GM21529 (cell line): ENCODE data around the gene TPSB2.
"Not testable (repeated sequence)": the region's sequence is repeated elsewhere in the genome, so short reads cannot be mapped to it uniquely, and the experiment has no call there.

Source experiments
- ATAC-seq: cut with Tn5 transposase; IDR thresholded peaks from one replicate; pipeline ENCODE4 v1.9.1; 2021; ENCODE audit not compliant: unreplicated experiment

TPSB2 gene

GRCh38 chr16:1230084-1230470 is at the start of gene TPSB2:
Gene TPSB2, minus strand, starts transcription at chr16:1230184. Its CDS starts 233 bp downstream, at chr16:1229951.
- ATAC-seq, result not testable (repeated sequence)

GRCh38 chr16:1279081-1279944 is 49.3 kb upstream of the TPSB2 start:
- no peak for ATAC-seq

DNA sequence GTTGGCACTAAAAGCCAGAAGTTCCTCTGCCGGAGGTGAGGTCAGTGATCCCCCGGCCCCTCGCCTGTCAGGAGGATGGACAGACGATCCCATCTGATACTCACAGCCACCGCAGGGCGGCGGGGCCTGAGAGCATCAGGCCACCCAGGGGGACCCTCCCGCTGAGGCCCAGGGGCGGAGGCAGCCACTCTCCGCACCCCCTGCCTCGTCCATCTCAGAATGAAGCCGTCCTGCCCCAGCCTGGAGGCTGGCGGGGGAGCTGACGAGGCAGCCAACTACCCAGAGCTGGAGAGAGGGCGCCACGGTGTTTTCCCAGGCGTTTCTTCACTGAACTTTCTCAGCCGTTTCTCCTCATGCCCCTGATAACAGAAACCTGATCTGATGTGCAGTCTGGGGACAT is 48.5 kb upstream of the TPSB2 start:
- no peak for ATAC-seq

- ATAC-seq, result no peak
Observed at GRCh38 chr16:1277617-1278282, 47.8 kb upstream of the TPSB2 start.

DNA sequence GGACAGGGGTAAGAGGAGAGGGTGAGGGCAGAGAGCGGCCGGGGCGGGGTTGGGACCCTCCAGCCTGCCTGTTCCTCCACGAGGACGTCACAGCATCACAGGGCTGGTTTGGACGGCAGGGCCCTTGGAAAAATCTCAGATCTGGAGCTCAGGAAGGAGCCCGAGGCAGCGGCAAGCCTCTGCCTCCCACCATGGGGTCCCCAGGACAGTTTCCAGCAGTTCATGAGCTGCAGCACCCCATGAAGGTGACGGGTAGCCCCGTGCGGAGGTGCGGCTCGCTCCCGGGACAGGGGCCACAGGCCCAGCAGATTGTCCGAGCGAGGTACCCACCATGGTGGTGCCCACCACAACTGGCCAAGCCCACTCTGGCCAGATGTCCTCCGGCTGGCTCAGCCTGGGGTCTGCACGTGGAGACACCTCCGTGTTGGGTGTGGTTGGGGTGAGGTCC is 47.2 kb upstream of the TPSB2 start:
- no peak for ATAC-seq

- ATAC-seq, result no peak
Observed at GRCh38 chr16:1276580-1276878, 46.5 kb upstream of the TPSB2 start.

DNA sequence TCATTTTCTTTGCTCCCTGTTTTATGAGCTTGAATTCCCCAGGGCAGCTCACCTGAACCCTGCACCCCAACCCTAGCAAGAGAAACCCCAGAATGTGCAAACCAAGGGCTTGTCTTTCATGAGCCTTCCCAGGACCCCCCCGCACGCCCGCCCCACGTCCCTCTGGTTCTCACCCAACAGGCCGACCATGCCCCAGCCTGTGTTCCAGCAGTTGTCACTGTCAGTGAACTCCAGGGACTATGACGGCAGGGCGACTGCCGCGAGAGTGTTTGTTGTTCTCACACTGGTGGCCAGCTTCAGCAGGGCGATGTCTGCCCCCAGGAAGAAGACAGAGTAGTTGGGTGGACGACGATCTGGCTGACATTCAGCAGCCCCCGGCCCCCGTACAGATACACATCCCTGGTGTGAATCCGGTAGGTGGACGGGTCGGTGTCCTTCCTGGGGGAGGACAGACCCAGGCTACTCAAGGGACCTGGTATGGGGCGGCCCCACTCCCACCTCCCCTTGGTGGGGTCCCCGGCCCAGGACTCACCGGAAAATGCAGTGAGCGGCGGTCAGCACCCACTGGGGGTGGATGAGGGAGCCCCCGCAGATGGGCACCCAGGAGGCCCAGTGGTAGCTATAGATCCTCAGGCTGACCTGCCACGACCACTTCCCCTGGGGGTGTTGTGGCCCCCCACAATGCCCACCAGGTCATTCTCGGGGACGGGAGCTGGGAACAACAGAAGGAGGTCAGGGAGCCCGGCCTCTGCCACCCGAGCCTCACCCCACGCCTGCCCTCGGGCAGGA is 46.0 kb upstream of the TPSB2 start:
- no peak for ATAC-seq

GRCh38 chr16:1274767-1275166 is 44.8 kb upstream of the TPSB2 start:
- ATAC-seq, result no peak

DNA sequence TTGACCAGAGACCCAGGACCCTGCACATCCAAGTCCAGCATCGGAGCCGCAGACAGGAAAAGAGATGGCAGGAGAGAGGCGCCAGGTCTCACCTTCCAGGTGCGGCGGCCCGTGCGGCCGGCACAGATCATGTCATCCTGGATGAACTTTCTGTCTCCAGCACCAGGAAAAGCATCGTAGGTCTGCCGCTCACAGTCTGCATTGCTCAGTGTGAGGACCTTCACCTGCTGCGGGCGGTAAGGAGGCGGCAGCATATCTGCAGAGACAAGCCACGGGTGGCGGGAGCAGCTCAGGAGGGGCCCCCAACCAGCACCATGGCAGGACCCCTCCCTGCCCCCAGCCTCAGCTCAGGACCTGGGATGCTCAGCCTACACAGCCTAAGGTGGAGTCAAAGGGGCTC is 43.8 kb upstream of the TPSB2 start:
- no peak for ATAC-seq

DNA sequence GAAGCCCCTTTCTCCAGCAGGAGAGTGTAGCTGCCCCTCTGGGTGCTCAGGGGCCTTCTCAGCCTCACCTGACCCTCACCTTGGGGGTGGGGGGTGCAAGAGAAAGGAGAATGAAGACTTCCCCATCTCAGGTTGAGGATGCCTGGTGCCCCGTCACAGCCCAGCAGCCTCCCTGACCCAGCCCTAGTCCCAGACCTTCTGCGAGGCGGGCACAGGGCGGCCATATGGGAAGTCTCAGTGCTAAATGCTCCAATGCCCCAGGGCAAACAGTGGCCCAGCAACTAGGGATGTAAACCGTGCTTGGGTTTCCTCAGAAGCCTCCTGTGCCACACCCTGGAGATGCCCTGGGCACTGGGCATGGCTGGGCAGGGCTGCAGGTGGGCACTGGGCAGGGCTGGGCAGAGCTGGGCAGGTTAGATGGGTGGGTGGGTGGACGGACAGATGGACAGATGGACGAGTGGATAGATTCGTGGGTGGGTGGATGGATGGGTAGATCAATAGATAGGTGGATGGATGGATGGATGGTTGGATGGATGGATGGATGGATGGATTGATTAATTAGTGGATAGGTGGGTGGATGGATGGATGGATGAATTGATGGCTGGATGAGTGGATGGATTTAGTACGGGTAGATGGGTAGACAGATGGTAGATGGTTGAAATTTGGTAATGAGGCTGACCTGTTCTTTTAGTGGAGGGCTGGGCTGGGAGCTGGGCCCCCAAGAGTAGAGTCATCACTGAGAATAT is 42.6 kb upstream of the TPSB2 start:
- ATAC-seq, result no peak

DNA sequence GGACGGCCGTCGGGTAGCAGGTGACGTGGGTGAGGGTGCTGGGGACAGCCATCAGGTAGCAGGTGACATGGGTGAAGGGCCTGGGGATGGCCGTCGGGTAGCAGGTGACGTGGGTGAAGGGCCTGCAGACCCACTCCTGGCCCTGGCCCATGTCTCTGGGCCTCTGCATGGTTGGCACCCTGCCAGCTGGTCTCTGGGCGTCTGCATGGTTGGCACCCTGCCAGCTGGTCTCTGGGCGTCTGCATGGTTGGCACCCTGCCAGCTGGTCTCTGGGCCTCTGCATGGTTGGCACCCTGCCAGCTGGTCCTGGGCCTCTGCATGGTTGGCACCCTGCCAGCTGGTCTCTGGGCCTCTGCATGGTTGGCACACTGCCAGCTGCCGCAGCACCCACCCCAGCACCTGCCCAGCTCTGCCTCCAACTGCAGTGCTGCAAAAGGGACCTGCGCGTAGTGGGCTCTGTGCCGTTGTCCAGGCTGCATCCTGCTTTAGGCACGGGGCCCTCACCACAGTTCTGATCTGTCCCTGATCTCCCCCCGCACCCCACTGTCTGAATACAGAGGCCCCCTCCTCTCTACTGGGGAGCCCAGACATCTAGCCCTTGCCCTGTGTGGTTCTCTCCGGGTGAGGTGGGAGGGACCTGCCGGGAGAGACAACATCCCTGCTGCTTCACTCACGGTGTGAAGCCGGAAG is 41.9 kb upstream of the TPSB2 start:
- not testable (repeated sequence) for ATAC-seq

DNA sequence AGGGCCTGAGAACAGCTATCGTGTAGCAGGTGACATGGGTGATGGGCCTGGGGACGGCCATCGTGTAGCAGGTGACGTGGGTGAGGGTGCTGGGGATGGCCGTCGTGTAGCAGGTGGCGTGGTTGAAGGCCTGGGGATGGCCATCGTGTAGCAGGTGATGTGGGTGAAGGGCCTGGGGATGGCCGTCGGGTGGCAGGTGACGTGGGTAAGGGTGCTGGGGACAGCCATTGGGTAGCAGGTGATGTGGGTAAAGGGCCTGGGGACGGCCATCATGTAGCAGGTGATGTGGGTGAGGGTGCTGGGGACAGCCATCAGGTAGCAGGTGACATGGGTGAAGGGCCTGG is 41.4 kb upstream of the TPSB2 start:
- ATAC-seq, result no peak

DNA sequence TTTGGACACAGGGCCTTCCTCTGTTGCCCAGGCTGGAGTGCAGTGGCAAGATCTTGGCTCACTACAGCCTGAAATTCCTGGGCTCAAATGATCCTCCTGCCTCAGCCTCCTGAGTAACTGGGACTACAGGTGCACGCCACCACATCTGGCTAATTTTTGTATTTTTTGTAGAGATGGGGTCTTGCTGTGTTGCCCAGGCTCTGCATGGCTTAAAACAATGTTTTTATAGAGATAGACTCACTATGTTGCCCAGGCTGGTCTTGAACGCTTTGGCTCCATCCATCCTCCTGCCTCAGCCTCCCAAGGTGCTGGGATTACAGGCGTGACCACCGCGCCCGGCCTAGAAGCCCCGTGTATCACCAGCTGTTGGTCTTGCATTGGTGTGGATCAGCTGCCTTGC is 39.4 kb upstream of the TPSB2 start:
- ATAC-seq, result not testable (repeated sequence)

DNA sequence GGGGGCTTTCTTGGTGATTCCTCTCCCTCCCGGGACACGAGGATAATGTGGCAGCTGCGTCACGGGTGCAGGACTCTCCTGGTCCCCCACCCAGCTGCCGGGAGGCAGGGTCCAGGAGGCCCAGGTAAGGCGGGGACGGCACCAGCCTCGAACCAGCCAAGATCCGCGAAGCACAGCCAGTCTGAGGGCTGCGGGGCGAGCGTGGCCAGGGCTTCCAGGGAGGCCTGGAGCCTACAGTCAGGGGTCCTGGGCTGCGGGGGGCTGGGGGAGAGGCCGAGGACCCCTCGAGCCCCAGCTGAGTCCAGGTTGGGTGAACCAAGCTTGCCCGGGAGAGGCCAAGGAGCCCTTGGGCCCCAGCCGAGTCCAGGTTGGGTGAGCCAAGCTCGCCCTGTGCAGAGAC is 35.8 kb upstream of the TPSB2 start:
- no peak for ATAC-seq

GRCh38 chr16:1265090-1265630 is 35.2 kb upstream of the TPSB2 start:
- no peak for ATAC-seq

GRCh38 chr16:1264345-1265089 is 34.5 kb upstream of the TPSB2 start:
- ATAC-seq, result no peak

DNA sequence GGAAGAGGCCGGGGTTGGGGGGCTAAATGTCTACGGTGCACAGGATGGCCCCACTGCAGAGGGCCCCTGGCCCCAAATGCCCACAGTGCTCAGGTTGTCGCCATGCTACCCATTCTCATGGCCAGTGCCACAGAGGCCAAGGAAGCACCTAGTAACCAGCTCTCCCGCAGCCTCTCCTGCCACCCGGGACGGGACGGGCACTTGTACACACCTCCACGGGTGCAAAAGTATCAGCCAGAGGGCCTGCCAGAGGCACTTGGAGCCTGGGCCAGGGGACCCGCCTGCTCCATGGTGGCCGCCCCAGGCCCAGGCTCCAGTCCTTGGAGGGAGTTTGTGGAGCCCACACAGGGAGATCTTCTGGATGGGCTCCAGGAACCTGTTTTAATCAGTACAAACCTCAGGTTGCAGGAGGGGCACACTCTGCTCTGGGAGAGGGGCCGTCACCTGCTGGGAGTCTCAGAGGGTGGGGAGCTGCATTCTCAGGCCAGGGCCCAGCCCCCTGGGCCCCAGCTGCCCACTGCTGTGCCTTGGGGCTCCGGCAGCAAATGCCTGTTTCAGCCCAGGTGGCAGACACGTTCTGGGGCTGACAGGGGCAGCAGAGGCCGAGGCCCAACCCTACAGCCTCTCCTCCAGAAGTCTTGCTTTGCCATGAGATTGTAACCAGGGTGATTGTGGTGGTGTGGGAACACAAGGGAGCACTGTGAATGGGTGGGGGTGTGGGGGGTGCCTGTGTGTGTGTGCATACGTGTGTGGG is 33.8 kb upstream of the TPSB2 start:
- no peak for ATAC-seq

- no peak for ATAC-seq
Observed at GRCh38 chr16:1262846-1263221, 32.9 kb upstream of the TPSB2 start.
